Activated T-helper 1 cell treated with anti-CD3 and anti-CD28 coated beads, Interleukin-12 subunit alpha, Interleukin-12 subunit beta, Interleukin-2, Interleukin-4 antibody, amounts not matched to agents 30 ng/mL and 10 ng/mL and 1 ng/mL, durations not matched to agents 14 hours and 24 hours and 36 hours (primary cell): ENCODE data around the gene RPL37A. TPM values are rescaled to one million over a fixed set of nuclear protein-coding genes. Genes with fewer than 3 reads are reported as not detected.
A peak's percentile ranks its signal among the peaks of the same experiment; 100 is the strongest.

ENCODE experiments used
- DNase-seq: peaks from one replicate; pipeline ENCODE4 v3.0.0; 2021; ENCODE audit warnings: low spot score
- H3K27ac Mint-ChIP-seq: one replicate; pipeline ENCODE4 v1.8.0; 2021; ENCODE audit warnings: mild to moderate bottlenecking, mixed read lengths
- H3K27me3 Mint-ChIP-seq: one replicate; pipeline ENCODE4 v1.8.0; 2022; ENCODE audit warnings: mild to moderate bottlenecking, moderate library complexity, mixed read lengths; ENCODE audit not compliant: insufficient read depth
- H3K36me3 Mint-ChIP-seq: one replicate; pipeline ENCODE4 v1.8.0; 2021; ENCODE audit warnings: low read depth, mixed read lengths
- H3K4me1 Mint-ChIP-seq: one replicate; pipeline ENCODE4 v1.8.0; 2021; ENCODE audit warnings: low read depth, mixed read lengths
- H3K4me3 Mint-ChIP-seq: one replicate; pipeline ENCODE4 v1.8.0; 2021; ENCODE audit warnings: mild to moderate bottlenecking, moderate library complexity, mixed read lengths
- H3K9me3 Mint-ChIP-seq: one replicate; pipeline ENCODE4 v1.8.0; 2021; ENCODE audit warnings: mixed read lengths
- intact Hi-C: fragments of 100-400 bp; cut with micrococcal nuclease; formaldehyde crosslinking; loops from one replicate; pipeline ENCODE4 v1.15.1; 2024
- total RNA-seq: library from RNA; stranded (reverse); gene quantifications from 2 replicates; pipeline ENCODE4 v1.2.3, GENCODE V29; 2022

Gene RPL37A
- total RNA-seq = 2,803 and 2,922 TPM in 2 replicates

DNA sequence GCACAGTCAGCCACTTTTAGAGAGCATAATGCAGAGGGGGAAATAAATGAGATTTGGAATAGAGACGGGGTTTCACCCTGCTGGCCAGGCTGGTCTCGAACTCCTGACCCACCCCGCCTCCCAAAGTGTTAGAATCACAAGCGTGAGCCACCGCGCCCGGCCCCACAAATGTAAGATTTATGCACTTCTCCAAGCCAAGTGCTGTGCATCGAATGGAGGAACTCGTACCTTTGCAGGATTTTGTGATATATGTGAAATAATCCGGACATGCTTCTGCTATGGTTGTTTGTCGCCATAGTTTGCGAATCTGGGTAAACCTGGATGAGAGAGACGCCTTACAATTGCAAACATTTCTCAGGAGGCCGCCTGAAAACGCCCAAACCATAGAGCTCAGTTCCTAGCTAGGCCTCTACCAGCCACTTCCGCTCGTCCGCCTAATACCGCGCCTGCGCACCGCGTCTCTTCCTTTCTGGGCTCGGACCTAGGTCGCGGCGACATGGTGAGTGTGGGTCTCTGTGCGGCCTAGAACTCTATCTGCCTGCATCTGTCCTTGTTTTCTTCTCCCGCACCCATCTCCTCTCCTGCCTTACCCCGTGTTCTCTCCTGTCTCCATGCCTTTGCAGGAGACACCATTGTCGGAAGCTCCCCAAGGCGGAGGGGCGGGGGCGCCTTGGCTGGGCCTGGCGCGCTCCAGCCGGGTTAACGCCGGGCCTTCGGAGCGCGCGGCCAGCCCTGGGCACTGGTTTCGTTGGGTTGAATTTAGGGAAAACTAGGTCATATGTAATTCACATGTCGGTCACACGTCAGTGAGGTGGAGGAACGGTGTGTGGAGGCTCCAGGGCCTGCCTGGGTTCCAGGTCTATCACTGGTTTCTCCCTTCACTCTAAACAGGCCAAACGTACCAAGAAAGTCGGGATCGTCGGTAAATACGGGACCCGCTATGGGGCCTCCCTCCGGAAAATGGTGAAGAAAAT, at the start of gene RPL37A:
RPL37A (plus strand) TSS at position 466 of the 974 bp plus-strand sequence; CDS start at position 497, 31 bp downstream.
- Mint-ChIP-seq H3K27me3 (no peaks in the 10 kb centered on the region), H3K4me3 (peak within 1 kb of the TSS; percentile 93), H3K36me3 (peaks cover 42% of the 10 kb centered on the region), H3K4me1 (peaks cover 57% of the 10 kb centered on the region), H3K9me3 (no peaks in the 10 kb centered on the region), H3K27ac (peak within 1 kb of the TSS; percentile 86)
- peak; percentile 87 for DNase-seq
- intact Hi-C loops = loop anchor here (1.0 to 10.0 kb wide), 7 partner anchors 24 to 1716 kb away; partner anchors contain the start of genes ARPC2, MREG, SMARCAL1 and XRCC5

- no peak overlapping the region for H3K27ac Mint-ChIP-seq
- H3K9me3 Mint-ChIP-seq = peaks cover 10% of the 10 kb centered on the region
- no peak for DNase-seq
- no peak overlapping the region for H3K4me3 Mint-ChIP-seq
- intact Hi-C loops = no loop called here
- H3K27me3 Mint-ChIP-seq = no peaks in the 10 kb centered on the region
- H3K4me1 Mint-ChIP-seq = no peaks in the 10 kb centered on the region
- peaks cover 70% of the 10 kb centered on the region for H3K36me3 Mint-ChIP-seq
Measured at GRCh38 chr2:216450346-216450745, 48.3 kb upstream of the RPL37A start.

GRCh38 chr2:216450784-216451183, 47.9 kb upstream of the RPL37A start:
- peaks cover 74% of the 10 kb centered on the region for H3K36me3 Mint-ChIP-seq
- no peak overlapping the region for H3K4me3 Mint-ChIP-seq
- H3K4me1 Mint-ChIP-seq = no peaks in the 10 kb centered on the region
- intact Hi-C loops = no loop called here
- DNase-seq = no peak
- no peak overlapping the region for H3K27ac Mint-ChIP-seq
- H3K27me3 Mint-ChIP-seq = no peaks in the 10 kb centered on the region
- peaks cover 10% of the 10 kb centered on the region for H3K9me3 Mint-ChIP-seq

GRCh38 chr2:216453955-216454614, 44.6 kb upstream of the RPL37A start:
- Mint-ChIP-seq H3K4me1 (no peaks in the 10 kb centered on the region), H3K36me3 (peaks cover 57% of the 10 kb centered on the region), H3K9me3 (no peaks in the 10 kb centered on the region), H3K27ac (no peak overlapping the region), H3K27me3 (no peaks in the 10 kb centered on the region), H3K4me3 (no peak overlapping the region)
- intact Hi-C loops = no loop called here
- no peak for DNase-seq

DNA sequence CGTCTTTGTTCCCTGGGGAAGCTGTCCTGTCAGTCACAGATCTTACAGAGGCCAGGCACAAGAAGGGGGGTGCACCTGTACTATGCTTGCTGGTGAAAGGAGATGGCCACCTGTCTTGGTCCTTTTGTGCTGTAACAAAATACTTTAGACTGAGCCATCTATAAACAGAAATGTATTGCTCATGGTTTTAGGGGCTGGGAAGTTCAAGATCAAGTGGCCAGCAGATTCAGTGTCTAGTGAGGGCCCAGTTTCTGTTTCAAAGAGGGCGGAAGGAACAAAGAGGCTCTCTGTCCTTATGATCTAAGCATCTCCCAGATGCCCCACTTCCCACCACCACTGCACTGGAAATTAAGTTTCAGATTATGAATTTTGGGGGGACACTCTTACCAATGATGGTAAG, 35.5 kb upstream of the RPL37A start:
- Mint-ChIP-seq H3K4me1 (no peaks in the 10 kb centered on the region), H3K9me3 (no peaks in the 10 kb centered on the region), H3K27ac (peak overlapping the region; percentile 34), H3K4me3 (no peak overlapping the region), H3K27me3 (no peaks in the 10 kb centered on the region), H3K36me3 (peaks cover 11% of the 10 kb centered on the region)
- no peak for DNase-seq
- intact Hi-C loops = no loop called here

GRCh38 chr2:216464104-216464720, 34.4 kb upstream of the RPL37A start:
- no peaks in the 10 kb centered on the region for H3K4me1 Mint-ChIP-seq
- intact Hi-C loops = no loop called here
- no peaks in the 10 kb centered on the region for H3K27me3 Mint-ChIP-seq
- no peak overlapping the region for H3K4me3 Mint-ChIP-seq
- H3K36me3 Mint-ChIP-seq = peaks cover 12% of the 10 kb centered on the region
- DNase-seq = no peak
- H3K27ac Mint-ChIP-seq = no peak overlapping the region
- H3K9me3 Mint-ChIP-seq = no peaks in the 10 kb centered on the region

DNA sequence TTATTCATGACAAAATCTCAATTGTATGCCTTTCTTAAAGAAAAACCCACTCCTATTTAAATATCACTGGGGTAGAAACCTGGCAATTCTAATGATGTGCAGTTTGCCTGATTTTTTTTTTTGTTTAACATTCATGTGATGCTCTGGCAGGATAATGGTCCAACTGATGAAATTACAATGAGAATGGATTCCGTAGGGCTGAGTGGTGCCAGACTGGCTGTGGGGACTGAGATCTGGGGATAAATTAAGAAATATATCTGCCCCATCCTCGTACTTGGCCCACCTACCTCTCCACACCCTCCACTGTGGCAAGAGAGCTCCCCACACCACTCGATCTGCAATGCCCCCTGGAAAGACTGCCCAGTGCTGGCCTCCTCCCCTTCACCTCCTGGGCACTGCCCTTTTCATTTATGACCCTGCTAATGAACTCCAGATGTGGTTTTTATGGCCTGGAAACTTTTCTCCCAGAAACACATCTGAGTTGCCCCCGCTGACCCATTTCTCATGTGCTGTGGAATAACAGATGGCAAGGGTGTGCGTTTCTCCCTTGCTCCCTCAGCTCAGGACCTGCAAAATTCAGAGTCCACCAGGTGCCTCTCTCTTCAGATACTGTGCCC, 33.0 kb upstream of the RPL37A start:
- no peaks in the 10 kb centered on the region for H3K9me3 Mint-ChIP-seq
- H3K27ac Mint-ChIP-seq = no peak overlapping the region
- H3K36me3 Mint-ChIP-seq = peaks cover 15% of the 10 kb centered on the region
- no peak for DNase-seq
- H3K4me3 Mint-ChIP-seq = no peak overlapping the region
- no peaks in the 10 kb centered on the region for H3K4me1 Mint-ChIP-seq
- H3K27me3 Mint-ChIP-seq = no peaks in the 10 kb centered on the region
- intact Hi-C loops = no loop called here

GRCh38 chr2:216467845-216468244, 30.8 kb upstream of the RPL37A start:
- Mint-ChIP-seq H3K36me3 (peaks cover 12% of the 10 kb centered on the region), H3K9me3 (no peaks in the 10 kb centered on the region)
- no peak for DNase-seq

DNA sequence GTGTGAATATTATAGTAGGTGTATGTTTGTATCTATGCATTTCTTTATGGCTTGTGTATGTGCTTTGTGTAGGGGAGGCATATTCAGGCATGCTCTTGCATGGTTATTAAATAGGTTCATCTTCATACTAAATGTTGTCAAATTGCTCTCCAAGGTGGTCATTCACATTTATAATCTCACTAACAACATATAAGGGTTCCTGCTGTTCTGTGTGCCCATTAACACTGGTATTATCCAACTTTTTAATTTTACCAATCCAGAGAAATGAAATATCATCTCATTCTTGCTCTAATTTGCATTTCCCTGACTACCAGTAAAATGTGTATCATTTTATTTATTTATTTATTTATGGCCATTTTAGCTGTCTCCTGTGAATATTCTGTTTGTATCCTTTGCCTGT, 29.0 kb upstream of the RPL37A start:
- H3K27me3 Mint-ChIP-seq = no peaks in the 10 kb centered on the region
- H3K4me1 Mint-ChIP-seq = peaks cover 2% of the 10 kb centered on the region
- H3K9me3 Mint-ChIP-seq = no peaks in the 10 kb centered on the region
- no peak for DNase-seq
- intact Hi-C loops = no loop called here
- H3K4me3 Mint-ChIP-seq = no peak overlapping the region
- H3K36me3 Mint-ChIP-seq = peaks cover 12% of the 10 kb centered on the region
- H3K27ac Mint-ChIP-seq = no peak overlapping the region

More at GRCh38 chr2:216467845-216468244, 30.8 kb upstream of the RPL37A start:
- no peak overlapping the region for H3K27ac Mint-ChIP-seq
- no peak overlapping the region for H3K4me3 Mint-ChIP-seq
- no peaks in the 10 kb centered on the region for H3K4me1 Mint-ChIP-seq
- intact Hi-C loops = no loop called here
- H3K27me3 Mint-ChIP-seq = no peaks in the 10 kb centered on the region

DNA sequence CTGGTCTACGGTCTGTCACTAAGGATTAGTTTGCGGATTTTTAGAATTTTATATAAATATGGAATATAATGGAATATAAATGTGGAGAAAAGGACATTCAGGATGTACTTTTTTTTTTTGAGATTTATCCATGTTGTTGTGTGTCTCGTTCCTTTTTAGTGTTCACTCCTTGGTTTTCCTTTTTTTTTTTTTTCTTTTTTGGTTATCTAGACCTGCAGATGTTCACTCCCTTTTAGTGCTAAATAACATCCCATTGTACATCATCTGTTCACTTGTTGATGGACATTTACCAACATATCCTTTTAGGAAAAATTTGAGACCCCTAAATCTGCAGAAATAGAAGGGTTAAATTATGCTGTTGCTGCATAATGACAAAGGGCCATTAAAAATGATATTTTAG, 25.5 kb upstream of the RPL37A start:
- DNase-seq = no peak
- Mint-ChIP-seq H3K27me3 (no peaks in the 10 kb centered on the region), H3K9me3 (no peaks in the 10 kb centered on the region), H3K27ac (no peak overlapping the region), H3K4me1 (peaks cover 20% of the 10 kb centered on the region), H3K4me3 (no peak overlapping the region), H3K36me3 (peaks cover 20% of the 10 kb centered on the region)
- intact Hi-C loops = no loop called here

- H3K36me3 Mint-ChIP-seq = peaks cover 25% of the 10 kb centered on the region
- peaks cover 24% of the 10 kb centered on the region for H3K4me1 Mint-ChIP-seq
- no peaks in the 10 kb centered on the region for H3K9me3 Mint-ChIP-seq
- H3K27me3 Mint-ChIP-seq = no peaks in the 10 kb centered on the region
- DNase-seq = peak; percentile 13
- H3K4me3 Mint-ChIP-seq = peak overlapping the region; percentile 7
- intact Hi-C loops = loop anchor here (2.0 to 5.0 kb wide), 2 partner anchors 24 to 253 kb away; partner anchors contain the start of gene RPL37A
- H3K27ac Mint-ChIP-seq = peak overlapping the region; percentile 16
Measured at GRCh38 chr2:216474925-216475670, 23.5 kb upstream of the RPL37A start.

- Mint-ChIP-seq H3K9me3 (no peaks in the 10 kb centered on the region), H3K27ac (peak overlapping the region; percentile 16), H3K27me3 (no peaks in the 10 kb centered on the region), H3K4me1 (peaks cover 24% of the 10 kb centered on the region), H3K4me3 (peak overlapping the region; percentile 7), H3K36me3 (peaks cover 31% of the 10 kb centered on the region)
- DNase-seq = no peak
- intact Hi-C loops = loop anchor here (2.0 to 5.0 kb wide), 2 partner anchors 23 to 253 kb away; partner anchors contain the start of gene RPL37A
Measured at GRCh38 chr2:216475767-216476166, 22.9 kb upstream of the RPL37A start.
